Measurements from ENCODE around the gene ERICH4. TPM values are rescaled to one million over a fixed set of nuclear protein-coding genes. Genes with fewer than 3 reads are reported as not detected.
A peak's percentile ranks its signal among the peaks of the same experiment; 100 is the strongest.

Gene ERICH4
- total RNA-seq, 1 experiment from 2014 or later: not detected

DNA sequence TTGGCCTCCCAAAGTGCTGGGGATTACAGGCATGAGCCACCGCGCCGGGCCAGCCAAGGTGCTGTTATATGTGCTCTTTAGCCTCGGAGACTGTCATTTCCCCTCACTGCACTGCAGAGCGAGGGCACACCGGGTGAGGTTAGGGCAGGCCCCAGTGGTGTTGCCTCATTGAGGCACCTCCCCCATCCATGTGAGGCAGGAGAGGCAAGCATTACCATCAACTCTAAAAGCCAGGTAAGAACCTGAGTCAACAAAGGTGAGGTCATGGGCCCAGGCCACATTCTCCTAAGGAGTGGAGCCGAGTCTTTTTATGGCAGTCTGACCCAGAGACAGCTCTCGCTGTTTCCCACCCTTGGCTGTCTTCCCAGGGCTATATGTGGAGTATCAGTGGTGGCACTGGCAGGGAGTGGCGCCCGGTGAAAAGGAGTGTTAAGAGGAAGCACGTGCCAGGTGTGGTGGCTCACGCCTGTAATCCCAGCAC, 26.7 kb upstream of the ERICH4 start:
- ChIA-PET RAD21 (ENCODE audit: low non-redundant PET in 1 of 2, low total read pairs in 2 of 2, uncharacterized antibody in 2 of 2, unreplicated experiment in 2 of 2) (interaction anchor here in 1 of 2 experiments (0.7 kb wide), 1 partner anchor 174 kb away, joined by 3 read pairs; no protein-coding TSS in a partner anchor), CTCF (no interaction called here), POLR2A (no interaction called here)
- TF ChIP-seq TCF7L2 (IDR thresholded peaks at IDR 0.05; ENCODE audit: borderline replicate concordance, extremely low read depth, insufficient read depth, insufficient read length) (no peak), CEBPB (IDR thresholded peaks at IDR 0.05; ENCODE audit: low read depth) (no peak), SP1 (IDR thresholded peaks at IDR 0.05; ENCODE audit: low read depth) (no peak), ELF1 (IDR thresholded peaks at IDR 0.05; ENCODE audit: borderline replicate concordance, low read depth) (no peak), SRF (IDR thresholded peaks at IDR 0.05; ENCODE audit: low read depth) (no peak), RAD21 (IDR thresholded peaks at IDR 0.05; ENCODE audit: low read depth) (no peak), CBX3 (IDR thresholded peaks at IDR 0.05; ENCODE audit: low read depth) (no peak)
- TF ChIP-seq, protein P1, sequence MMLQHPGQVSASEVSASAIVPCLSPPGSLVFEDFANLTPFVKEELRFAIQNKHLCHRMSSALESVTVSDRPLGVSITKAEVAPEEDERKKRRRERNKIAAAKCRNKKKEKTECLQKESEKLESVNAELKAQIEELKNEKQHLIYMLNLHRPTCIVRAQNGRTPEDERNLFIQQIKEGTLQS (IDR thresholded peaks at IDR 0.05): no peak
- TF ChIP-seq, protein P2, sequence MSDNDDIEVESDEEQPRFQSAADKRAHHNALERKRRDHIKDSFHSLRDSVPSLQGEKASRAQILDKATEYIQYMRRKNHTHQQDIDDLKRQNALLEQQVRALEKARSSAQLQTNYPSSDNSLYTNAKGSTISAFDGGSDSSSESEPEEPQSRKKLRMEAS (IDR thresholded peaks at IDR 0.05): no peak
- H3K9ac ChIP-seq (ENCODE audit: low read length): no peak overlapping the region
- no TSS peak for BruUV-seq (replicated peaks)
- no peak overlapping the region for H3K27ac ChIP-seq (ENCODE audit: low read depth, low read length)
- DNase-seq (ENCODE audit: low read depth, low spot score): no peak
- no peak overlapping the region for H3K4me3 ChIP-seq (replicated peaks in 1 of 2; ENCODE audit: low read depth in 1 of 2, low read length in 2 of 2)
- no peak for ATAC-seq
- peaks cover 3 to 6% of the 10 kb centered on the region in 2 experiments; a peak in 2 of 4 replicates for H3K36me3 ChIP-seq (ENCODE audit: control insufficient read depth in 1 of 2, insufficient read depth in 2 of 2, low read length in 2 of 2)
- H3K79me2 ChIP-seq (ENCODE audit: insufficient read depth, low read length): no peaks in the 10 kb centered on the region
- no peak overlapping the region for H2AFZ ChIP-seq (ENCODE audit: low read depth, low read length, poor library complexity, severe bottlenecking)
- H3K27me3 ChIP-seq (ENCODE audit: insufficient read depth, low read length): no peaks in the 10 kb centered on the region
- no peak overlapping the region for H3K4me2 ChIP-seq (ENCODE audit: low read length)
- H4K20me1 ChIP-seq (ENCODE audit: insufficient read depth): no peaks in the 10 kb centered on the region
- H3K9me2 ChIP-seq (ENCODE audit: insufficient read depth): no peaks in the 10 kb centered on the region
- intact Hi-C loops (cut with micrococcal nuclease): no loop called here
- H3K4me1 ChIP-seq (ENCODE audit: control insufficient read depth in 1 of 2, insufficient read depth in 2 of 2, low read length in 2 of 2): 0 out of 4 replicates have a peak, but pooled peaks cover 0 to 3% of the 10 kb centered on the region in 2 experiments
- no peaks in the 10 kb centered on the region for H3K9me3 ChIP-seq (ENCODE audit: control insufficient read depth in 1 of 2, insufficient read depth in 1 of 2, low read depth in 1 of 2, low read length in 2 of 2)

DNA sequence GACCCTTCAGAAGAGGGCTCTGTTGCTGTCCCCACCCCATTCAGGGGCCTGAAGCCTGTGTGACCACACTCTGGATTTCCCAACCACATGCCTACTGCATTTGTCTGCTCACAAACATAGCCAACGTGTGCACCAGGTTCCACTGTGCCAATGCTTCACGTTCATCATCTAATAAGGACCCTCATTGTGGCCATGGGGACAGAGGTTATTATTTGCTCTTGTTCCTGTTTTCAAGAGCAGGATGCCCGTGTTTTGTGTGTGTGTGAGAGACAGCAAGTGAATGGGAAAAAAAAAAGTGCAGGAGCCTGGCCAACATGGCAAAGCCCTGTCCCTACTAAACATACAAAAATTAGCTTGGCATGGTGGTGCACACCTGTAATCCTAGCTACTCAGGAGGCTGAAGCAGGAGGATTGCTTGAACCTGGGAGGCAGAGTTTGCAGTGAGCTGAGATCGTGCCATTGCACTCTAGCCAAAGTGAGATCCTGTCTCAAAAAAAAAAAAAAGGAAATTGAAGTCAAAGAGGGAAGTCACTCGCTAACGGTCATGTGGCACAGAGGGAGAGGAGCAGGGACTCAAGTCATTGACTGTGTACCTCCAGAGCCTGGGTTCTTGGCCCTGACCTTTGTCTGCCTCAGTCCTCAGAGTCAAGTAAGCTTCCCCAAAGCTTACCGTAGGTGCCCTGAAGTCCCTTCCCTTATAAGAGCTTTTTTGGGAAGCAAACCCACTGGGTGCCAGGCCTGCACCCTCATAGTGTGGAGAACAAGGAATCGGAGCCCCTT, 22.7 kb upstream of the ERICH4 start:
- no peak overlapping the region for H2AFZ ChIP-seq (ENCODE audit: low read depth, low read length, poor library complexity, severe bottlenecking)
- TF ChIP-seq, protein P1 (IDR thresholded peaks at IDR 0.05): no peak
- TF ChIP-seq, protein P3, sequence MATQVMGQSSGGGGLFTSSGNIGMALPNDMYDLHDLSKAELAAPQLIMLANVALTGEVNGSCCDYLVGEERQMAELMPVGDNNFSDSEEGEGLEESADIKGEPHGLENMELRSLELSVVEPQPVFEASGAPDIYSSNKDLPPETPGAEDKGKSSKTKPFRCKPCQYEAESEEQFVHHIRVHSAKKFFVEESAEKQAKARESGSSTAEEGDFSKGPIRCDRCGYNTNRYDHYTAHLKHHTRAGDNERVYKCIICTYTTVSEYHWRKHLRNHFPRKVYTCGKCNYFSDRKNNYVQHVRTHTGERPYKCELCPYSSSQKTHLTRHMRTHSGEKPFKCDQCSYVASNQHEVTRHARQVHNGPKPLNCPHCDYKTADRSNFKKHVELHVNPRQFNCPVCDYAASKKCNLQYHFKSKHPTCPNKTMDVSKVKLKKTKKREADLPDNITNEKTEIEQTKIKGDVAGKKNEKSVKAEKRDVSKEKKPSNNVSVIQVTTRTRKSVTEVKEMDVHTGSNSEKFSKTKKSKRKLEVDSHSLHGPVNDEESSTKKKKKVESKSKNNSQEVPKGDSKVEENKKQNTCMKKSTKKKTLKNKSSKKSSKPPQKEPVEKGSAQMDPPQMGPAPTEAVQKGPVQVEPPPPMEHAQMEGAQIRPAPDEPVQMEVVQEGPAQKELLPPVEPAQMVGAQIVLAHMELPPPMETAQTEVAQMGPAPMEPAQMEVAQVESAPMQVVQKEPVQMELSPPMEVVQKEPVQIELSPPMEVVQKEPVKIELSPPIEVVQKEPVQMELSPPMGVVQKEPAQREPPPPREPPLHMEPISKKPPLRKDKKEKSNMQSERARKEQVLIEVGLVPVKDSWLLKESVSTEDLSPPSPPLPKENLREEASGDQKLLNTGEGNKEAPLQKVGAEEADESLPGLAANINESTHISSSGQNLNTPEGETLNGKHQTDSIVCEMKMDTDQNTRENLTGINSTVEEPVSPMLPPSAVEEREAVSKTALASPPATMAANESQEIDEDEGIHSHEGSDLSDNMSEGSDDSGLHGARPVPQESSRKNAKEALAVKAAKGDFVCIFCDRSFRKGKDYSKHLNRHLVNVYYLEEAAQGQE (IDR thresholded peaks at IDR 0.05; ENCODE audit: low read depth): no peak
- no peak for TF ChIP-seq CEBPB (IDR thresholded peaks at IDR 0.05; ENCODE audit: low read depth)
- H3K4me2 ChIP-seq (ENCODE audit: low read length): no peak overlapping the region
- DNase-seq (ENCODE audit: low read depth, low spot score) (no peak), ATAC-seq (no peak)
- H3K9me2 ChIP-seq (ENCODE audit: insufficient read depth): no peaks in the 10 kb centered on the region
- no peaks in the 10 kb centered on the region for H3K27me3 ChIP-seq (ENCODE audit: insufficient read depth, low read length)
- H3K27ac ChIP-seq (ENCODE audit: low read depth, low read length): no peak overlapping the region
- intact Hi-C loops (cut with micrococcal nuclease): no loop called here
- BruUV-seq (replicated peaks): TSS peak; percentile 22
- no peaks in the 10 kb centered on the region for H3K4me1 ChIP-seq (ENCODE audit: control insufficient read depth in 1 of 2, insufficient read depth in 2 of 2, low read length in 2 of 2)
- H3K4me3 ChIP-seq (replicated peaks in 1 of 2; ENCODE audit: low read depth in 1 of 2, low read length in 2 of 2): no peak overlapping the region
- no peaks in the 10 kb centered on the region for H3K79me2 ChIP-seq (ENCODE audit: insufficient read depth, low read length)
- H3K9me3 ChIP-seq (ENCODE audit: control insufficient read depth in 1 of 2, insufficient read depth in 1 of 2, low read depth in 1 of 2, low read length in 2 of 2): no peaks in the 10 kb centered on the region
- H3K36me3 ChIP-seq (ENCODE audit: control insufficient read depth in 1 of 2, insufficient read depth in 2 of 2, low read length in 2 of 2): peaks cover 3% of the 10 kb centered on the region in 2 experiments; a peak in 2 of 4 replicates
- no peaks in the 10 kb centered on the region for H4K20me1 ChIP-seq (ENCODE audit: insufficient read depth)
- POLR2A ChIA-PET: no interaction called here
- no peak overlapping the region for H3K9ac ChIP-seq (ENCODE audit: low read length)
- CTCF ChIA-PET: no interaction called here
- RAD21 ChIA-PET (ENCODE audit: low non-redundant PET in 1 of 2, low total read pairs in 2 of 2, uncharacterized antibody in 2 of 2, unreplicated experiment in 2 of 2): no interaction called here

All from HCT116 (cell line).